DOHH2 (cell line): ENCODE results near the gene RNF146.

ENCODE experiments used
- CTCF ChIP-seq: fragments of 200-600 bp; sonication (generic); IDR thresholded peaks from one replicate; pipeline ENCODE4 v1.5.1; 2014; ENCODE audit warnings: antibody characterized with exemption, mild to moderate bottlenecking, low read depth, low read length; ENCODE audit not compliant: poor library complexity, severe bottlenecking
- EZH2phosphoT487 ChIP-seq: fragments of 200-600 bp; sonication (generic); IDR thresholded peaks from 2 replicates; pipeline ENCODE4 v1.6.1; 2017; ENCODE audit warnings: borderline replicate concordance, mild to moderate bottlenecking, antibody characterized with exemption, low read length, moderate library complexity, mixed read lengths

- TF ChIP-seq CTCF (no peak), EZH2phosphoT487 (no peak)
These were observed 45.5 kb upstream of the RNF146 start for GRCh38 chr6:127221201-127221600.
